ENCODE results near the gene ENTPD2. TPM values are rescaled to one million over a fixed set of nuclear protein-coding genes. Genes with fewer than 3 reads are reported as not detected.
"Not testable (repeated sequence)": the region's sequence is repeated elsewhere in the genome, so short reads cannot be mapped to it uniquely, and the experiment has no call there.

ENTPD2 gene
- total RNA-seq, 1 donor from 2014 or later, result not detected

DNA sequence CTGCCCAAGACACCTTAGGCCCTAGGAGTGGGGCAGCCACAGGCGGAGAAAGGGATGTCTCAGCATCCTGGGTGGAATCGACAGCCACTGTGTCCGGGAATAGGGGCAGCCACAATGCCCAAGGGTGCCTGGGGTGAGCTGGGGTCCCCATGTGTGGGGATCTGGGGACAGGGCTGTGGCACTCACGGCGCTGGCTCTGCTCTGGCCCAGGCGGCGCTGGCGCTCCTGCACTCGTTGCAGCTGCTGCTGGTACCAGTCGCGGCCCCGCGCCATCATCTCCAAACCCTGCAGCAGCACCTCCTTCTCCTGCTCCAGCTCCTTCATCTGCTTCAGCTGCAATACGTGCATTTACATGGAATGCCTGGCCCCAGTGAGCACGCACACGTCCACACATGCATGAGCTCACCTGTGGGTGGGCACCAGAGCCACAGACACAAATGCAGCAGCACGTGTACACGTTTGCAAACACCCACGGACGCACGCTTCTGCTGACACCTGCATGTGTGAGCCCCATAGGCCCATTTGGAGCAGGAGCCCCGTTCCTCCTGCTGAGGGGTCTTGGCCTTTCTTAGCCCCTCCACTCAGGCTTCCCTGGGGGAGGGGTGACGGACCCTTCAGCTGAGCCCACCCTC, 11.6 kb upstream of the ENTPD2 start:
- no peak for DNase-seq (ENCODE audit: extremely low read depth, low read depth, low spot score)

DNA sequence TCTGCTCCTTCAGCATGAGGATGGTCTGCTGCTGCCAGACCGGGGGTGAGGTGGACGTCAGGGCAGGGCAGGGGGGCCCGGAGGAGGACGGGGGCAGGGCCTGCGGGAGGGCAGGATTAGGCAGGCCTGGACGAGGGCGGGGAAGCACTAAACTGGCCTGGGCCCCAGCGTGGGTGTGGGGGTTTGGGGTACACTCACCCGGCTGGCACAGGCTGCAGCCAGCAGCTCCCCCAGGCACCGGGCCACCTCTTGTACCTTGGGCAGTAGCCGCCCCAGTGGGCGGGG, 11.0 kb upstream of the ENTPD2 start:
- DNase-seq (ENCODE audit: extremely low read depth, low read depth, low spot score), result no peak

DNA sequence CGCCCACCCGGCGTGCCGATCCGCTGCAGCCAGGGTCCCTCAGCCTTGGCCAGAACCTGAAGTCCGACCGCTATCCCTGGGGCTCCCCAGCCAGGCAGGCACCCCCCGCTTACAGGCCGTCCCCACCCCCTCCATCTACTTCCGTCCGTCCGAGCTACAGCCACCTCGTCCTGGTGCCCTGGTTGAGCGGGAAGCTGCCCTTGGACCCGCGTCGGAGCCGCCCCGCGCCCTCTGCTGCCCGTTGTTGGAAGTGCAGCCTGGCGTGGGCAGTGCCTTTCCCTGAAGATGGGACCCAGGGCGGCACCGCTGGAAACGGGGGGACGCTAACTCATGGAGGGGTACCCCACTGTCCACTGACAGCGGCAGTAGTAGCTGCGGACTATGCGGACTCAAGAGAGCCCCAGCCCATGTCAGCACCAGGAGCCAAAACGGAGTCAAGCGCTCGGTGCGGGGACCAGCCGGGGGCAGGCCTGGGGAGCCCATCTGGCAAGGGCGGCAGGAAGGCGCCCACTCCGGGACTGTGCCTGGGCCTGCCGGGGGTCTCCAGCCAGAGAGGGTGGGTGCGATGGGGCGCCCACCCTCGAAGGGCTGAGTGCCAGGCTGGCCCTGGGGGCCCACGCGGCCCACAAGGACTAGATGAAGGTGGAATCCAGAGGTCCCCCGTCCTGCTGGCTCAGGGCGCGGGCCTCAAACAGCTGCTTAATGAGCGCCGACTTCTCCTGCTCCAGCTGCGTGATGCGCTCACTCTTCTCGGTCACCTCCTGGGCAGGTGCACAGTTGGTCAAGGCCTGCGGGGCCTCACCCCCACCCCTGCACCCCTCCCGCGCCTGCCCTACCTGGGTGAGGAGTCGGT, 10.4 kb upstream of the ENTPD2 start:
- no peak for DNase-seq (ENCODE audit: extremely low read depth, low read depth, low spot score)

DNA sequence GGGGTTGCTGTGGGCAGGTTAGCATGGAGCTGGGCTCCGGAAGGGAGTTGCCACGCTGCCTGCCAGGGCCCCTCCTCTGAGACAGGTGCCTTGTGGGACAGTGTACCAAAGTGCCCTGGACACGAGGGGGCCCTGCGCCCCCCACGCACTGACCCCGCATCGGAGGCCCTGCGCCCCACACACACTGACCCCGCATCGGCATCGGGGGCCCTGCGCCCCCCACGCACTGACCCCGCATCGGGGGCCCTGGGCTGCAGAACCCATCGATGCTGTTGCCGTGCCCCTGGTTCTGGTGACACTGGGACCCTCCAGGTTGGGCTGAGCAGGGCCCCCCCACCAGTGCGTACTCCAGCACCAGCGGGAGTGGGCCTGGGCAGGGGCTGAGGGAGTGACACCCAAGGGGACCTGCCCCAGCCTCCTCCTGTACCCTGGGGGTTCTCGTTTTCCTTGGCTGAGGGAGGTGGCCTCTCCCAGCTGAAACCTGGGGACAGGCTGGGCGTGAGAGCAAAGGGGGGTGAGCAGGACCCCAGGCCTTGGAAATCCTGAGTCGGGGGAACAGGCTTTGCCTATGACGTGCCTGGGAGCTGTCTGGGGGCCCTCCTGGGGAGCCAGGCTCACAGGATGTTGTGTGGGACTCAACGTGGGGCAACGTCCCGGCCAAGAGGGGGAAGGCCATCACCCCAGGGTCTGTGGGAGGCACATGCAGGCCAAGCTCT, 9.6 kb upstream of the ENTPD2 start:
- no peak for DNase-seq (ENCODE audit: extremely low read depth, low read depth, low spot score)

DNA sequence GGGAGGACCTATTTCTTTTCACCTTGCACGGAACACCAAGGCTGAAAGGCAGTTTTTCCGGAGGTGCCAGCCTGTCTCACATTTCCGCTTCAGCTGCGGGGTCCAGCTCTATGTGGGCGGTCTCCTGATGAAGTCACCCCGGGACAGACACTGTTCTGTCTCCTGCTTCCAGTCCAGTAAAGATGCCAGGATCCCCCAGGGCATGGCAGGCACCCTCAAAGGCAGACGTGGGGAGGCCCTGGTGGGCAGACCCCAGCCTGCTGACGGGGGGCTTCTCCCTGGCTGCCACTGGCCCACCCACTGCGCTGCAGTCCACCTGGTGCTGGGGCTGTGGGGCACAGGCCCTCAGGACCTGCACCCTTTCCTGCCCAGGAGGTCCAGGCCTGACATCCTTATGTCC, 8.9 kb upstream of the ENTPD2 start:
- DNase-seq (ENCODE audit: extremely low read depth, low read depth, low spot score), result not testable (repeated sequence)

DNA sequence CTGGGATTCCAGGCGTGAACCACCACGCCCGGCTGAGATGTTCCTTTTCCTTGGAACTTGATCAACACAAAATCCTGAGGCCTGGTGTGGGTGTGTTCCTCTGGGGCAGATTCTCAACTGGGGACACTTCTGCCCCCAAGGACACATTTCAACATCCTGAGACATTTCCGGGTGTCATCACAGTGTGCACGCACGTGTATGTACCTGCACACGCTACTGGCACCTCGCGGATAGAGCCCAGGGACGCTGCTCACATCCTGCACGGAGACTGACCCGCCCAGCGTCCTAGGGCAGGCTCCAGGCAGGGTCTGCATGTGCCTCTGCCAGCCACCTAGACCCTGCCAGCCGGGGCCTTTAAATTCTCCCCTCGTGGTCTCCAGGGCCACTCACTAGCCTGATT, 8.5 kb upstream of the ENTPD2 start:
- no peak for DNase-seq (ENCODE audit: extremely low read depth, low read depth, low spot score)

DNA sequence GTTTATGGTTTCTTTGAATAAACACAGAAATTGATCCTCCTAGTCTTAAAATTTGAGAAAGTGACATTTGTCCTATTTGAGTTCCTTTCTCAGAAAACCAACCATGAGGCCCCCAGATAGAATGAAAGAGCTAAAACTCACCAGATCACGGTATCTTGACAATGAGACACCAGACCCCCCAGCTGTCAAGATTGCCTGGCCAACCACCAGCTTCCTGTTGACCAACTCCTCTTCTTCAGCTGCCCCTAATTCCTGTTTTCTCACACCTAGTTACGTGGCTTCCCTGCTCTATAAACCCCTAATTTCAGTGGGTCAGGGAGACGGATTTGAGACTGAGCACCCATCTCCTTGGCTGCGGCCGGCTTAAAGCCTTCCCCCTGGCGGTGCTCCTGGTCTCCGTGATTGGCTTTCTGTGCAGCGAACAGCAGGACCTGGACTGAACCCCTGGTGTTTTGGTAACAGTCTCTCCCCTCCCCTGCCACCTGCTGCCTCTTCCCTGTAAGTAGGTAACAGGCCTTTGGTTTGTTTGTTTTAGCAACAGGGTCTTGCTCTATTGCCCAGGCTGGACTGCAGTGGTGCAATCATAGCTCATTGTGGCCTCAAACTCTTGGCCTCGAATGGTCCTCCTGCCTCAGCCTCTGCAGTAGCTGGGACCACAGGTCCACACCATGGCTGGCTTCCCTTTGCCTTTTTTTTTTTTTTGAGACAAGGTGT, 4.8 kb upstream of the ENTPD2 start:
- DNase-seq (ENCODE audit: extremely low read depth, low read depth, low spot score), result no peak

DNA sequence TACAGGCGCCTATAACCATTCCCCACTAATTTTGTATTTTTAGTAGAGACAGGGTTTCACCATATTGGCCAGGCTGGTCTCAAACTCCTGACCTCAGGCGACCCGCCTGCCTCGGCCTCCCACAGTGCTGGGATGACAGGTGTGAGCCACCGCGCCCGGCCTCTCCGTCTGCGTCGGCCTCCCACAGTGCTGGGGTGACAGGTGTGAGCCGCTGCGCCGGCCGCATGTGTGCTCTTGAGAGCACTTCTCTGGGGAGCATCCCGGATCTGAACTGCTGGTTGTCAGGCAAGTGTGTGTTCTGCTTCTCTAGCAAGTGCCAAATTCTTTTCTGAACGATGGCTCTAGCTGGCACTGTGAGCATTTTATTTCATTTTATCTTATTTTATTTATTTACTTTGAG, 3.7 kb upstream of the ENTPD2 start:
- no peak for DNase-seq (ENCODE audit: extremely low read depth, low read depth, low spot score)

DNA sequence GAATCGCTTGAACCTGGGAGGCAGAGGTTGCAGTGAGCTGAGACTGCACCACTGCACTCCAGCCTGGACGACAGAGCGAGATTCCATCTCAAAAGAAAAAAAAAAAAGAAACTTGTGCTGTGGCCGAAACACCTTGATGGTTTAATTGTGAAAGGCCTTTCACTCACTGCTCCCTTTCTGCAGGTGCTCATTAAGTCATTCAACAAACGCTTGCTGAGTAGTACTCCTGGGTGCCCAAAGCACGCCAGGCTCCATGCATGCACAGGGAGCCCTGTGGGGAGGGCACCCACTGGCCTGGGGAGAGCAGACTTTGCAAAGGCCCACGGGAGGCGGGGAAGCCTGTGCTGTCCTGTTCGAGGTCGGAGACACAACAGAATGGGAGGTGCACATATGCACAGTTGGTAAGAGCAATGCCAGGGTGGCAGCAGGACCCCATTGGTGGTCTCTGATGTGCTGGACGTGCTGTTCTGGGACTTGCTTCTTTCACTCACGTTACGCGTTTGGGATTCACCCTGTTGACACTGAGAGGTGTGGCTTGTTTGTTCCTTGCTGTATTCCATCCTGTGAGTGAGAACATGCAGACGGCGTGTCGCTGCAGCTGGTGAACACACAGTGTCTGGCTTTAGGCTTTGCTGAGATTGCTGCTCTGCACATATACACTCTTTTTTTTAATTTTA, 3.0 kb upstream of the ENTPD2 start:
- DNase-seq (ENCODE audit: extremely low read depth, low read depth, low spot score), result no peak

DNA sequence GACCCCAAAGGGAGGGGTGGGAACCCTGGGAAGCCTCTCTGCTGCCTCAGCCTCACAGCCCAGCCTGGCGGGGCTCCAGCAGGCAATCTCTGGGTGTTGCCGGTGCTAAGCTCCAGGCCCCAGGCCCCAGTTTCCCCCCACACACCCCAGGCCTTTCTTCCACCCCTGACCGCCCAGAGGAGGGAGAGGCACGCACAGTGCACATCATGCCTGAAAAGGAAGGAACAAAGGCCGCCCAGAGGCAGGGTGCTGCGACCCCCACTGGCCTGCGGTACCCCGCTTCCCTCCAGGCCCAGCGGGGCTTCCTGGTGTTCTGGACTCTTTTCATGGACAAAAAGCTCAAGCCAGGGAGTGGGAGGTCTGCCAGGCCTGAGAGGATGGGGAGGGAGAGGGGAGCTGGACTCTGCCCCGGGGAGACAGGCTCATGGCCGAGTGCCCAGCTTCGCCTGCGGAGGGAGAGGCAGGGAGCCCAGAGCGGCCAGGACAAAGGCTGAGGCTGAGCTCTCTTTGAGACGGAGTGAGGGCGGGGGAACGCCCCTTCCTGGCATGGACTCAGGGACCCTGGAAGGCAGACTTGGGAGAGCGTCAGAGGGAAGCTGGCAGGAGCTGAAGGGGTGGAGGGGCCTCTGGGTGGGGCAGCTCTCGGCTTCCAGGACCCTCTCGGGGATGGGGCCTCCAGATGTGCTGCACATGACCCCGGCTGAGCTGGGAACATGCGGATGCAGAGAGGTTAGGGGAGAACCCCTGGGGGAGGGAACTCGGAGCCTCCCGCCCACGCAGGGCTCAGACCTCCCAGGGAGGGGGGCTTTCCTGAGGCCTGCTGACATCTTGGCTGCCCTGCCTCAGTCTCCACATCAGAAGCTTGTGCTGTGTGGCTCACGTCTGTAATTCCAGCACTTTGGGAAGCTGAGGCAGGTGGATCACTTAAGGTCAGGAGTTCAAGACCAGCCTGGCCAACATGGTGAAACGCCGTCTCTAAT, 1.8 kb upstream of the ENTPD2 start:
- no peak for DNase-seq (ENCODE audit: extremely low read depth, low read depth, low spot score)

DNA sequence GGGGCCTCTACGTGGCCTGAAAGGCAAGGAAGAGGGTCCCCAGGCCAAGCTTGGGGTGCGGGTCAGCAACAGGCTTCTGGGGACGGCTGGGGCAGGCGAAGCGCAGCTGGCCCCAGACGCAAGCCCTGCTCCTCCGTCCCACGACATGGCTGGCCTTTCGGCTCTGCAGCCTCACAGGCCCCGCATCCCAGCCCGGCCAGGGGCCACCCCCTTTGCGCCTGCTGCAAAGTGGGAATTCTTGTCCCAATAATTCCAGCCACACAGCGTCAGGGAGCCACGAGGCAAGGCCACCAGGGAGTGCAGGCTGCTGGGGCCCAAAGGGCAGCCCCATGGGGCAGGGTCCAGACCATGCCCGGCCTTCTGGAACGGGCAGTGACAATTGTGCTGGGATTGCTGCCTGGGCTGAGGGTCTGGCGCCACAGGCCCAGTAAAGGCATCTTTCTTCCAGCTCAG, 1.1 kb upstream of the ENTPD2 start:
- no peak for DNase-seq (ENCODE audit: extremely low read depth, low read depth, low spot score)

DNA sequence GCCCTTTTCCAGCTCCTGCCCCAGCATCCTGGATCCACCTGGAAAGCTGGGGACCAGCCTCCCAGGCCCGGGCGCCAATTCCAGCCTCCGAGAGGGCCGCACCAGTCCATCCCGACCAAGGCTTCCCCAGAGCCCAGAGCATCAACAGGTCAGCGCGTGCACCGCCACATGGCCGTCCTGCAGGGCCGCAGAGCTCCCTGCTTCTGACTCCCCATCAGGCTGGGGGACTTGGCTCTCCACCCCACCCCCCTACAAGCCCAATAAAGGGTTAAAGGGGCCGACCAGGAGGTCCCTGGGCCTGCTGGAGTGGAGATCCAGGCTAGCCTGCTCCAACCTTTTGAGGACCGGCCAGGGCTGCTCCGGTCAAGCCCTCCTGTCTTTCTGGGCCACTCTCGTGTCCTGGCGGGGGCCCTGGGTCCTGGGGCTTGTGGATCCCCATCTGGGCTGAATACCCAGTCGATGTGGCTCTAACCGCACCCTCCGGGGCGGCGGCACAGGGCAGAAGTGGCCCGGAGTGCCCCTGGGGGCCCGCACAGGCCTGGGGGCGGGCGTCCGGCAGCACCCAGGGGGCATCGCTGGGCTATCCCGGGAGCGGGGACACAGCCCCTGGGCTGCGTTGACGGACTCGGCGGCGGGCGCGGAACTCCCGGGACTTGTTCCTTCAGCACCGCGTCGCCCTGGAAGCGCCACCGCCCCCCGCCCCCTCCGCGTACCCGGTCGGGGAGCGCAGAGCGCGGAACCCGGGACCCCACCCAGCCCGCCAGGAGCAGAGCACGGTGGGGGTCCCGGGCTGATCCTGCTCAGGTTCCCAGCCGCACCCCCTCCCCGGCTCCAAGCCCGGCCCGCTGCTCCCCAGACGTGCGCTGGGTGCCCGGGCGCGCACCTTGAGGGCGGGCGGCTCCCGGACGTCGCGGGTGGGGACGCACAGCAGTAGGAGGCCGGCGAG, 590 bp downstream of the ENTPD2 start:
- DNase-seq (ENCODE audit: extremely low read depth, low read depth, low spot score), result no peak

DNA sequence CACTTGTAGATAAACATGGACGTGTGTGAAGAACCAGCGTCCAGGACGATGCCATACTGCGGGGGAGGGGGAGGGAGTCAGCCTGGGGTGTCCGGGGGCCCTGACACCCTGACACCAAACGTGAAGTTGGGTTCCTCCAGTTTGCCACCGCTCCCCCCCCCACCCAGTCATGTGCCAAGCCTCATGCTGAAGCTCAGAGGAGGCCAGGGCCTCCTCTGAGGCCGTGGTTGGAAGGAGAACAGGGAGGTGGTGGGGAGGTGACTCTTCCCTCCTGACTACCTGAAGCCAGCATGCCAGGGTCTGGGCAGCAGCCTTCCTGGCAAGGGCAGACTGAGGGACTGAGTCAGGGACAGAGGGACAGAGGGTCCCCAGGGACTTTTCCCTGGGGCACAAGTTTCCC, 1.6 kb downstream of the ENTPD2 start:
- no peak for DNase-seq (ENCODE audit: extremely low read depth, low read depth, low spot score)

DNA sequence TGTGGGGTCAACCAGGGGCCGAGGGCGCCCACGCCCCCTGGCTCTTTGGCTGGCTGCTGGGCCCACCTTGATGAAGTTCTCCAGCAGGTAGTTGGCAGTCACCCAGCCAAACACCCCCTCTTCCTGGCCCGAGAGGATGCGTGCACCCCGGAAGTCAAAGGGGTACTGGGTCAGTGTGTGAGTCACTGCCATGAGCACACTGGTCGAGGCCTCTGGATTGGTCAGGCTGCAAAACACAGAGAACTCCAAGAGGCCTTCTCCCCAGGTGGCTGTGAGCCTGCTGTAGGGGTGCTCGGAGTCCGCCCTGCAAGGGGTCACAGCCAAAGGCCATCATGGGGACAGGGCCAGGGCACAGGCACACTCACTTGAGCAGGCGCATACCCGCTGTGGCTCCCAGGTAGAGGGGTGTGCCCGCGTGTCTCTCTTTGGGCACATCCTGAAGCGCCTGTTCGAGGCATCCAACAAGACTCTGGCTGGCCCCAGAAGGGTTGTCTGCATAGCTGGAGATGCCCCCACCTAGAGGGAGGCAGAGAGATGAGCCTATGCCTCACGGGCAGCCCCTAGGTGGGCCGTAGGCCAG, 2.6 kb downstream of the ENTPD2 start:
- DNase-seq (ENCODE audit: extremely low read depth, low read depth, low spot score), result no peak

DNA sequence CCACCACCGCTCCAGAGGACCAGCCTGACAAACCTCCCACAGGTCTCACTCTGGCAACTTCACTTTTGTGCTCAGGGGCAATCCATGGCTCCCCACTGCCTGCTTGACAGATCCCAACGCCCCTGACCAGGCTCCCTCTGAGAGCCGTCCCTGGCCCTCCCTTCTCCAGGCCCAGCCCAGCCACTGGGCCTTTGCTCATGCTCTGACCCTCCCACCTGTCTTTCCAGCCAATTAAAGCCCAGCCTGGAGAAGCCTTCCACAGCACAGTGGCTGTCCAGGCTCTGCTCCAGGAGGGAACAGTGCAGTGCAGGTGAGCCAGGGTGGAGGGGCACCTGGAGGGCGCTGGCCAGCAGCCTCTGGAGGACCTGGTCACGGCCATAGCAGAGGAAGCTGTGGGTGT, 3.3 kb downstream of the ENTPD2 start:
- DNase-seq (ENCODE audit: extremely low read depth, low read depth, low spot score), result no peak

DNA sequence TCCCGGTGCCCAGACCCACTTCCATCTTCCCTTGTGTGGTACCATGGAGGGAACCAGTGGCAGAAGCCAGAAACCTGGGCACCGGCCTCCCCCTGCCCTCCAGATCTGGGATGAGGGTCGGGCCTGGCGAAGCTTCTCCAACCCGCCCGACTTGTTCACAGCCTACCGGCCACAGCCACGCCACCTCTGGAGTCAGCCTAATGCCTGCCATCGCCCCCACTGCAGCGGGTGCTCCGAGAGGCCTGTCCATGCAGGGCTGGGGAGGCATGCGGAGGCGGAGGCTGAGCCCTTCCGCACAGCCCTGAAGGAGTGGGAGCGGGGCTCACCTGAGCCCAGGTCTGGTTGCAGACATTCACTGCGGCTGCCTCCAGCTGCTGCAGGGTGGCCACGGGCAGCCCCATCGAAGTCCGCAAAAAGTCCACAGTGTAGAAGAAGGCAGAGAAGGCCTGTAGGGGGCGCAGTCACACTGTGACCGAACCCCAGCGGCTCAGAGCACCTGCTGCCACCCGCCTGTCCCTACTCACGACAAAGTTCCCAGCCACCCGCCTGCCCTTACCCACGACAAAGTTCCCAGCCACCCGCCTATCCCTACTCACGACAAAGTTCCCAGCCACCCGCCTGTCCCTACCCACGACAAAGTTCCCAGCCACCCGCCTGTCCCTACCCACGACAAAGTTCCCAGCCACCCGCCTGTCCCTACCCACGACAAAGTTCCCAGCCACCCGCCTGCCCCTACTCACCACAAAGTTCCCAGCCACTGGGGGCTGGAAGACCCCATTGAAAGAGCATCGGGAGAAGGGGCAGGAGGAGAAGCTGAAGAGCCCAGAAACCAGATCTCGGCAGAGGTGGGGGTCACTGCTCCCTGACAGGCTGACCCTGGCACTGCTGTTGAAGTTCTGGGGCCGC, 4.1 kb downstream of the ENTPD2 start:
- DNase-seq (ENCODE audit: extremely low read depth, low read depth, low spot score), result no peak
